ENCODE data around the gene RNF10. TPM values are rescaled to one million over a fixed set of nuclear protein-coding genes. Genes with fewer than 3 reads are reported as not detected.
A peak's percentile ranks its signal among the peaks of the same experiment; 100 is the strongest.

Gene RNF10
- total and polyA plus RNA-seq, 9 of the 15 experiments (the other 6 are each of a cell fraction or from before 2014, with no cell fraction given) = 43.0 to 139 (median 80.1) TPM

DNA sequence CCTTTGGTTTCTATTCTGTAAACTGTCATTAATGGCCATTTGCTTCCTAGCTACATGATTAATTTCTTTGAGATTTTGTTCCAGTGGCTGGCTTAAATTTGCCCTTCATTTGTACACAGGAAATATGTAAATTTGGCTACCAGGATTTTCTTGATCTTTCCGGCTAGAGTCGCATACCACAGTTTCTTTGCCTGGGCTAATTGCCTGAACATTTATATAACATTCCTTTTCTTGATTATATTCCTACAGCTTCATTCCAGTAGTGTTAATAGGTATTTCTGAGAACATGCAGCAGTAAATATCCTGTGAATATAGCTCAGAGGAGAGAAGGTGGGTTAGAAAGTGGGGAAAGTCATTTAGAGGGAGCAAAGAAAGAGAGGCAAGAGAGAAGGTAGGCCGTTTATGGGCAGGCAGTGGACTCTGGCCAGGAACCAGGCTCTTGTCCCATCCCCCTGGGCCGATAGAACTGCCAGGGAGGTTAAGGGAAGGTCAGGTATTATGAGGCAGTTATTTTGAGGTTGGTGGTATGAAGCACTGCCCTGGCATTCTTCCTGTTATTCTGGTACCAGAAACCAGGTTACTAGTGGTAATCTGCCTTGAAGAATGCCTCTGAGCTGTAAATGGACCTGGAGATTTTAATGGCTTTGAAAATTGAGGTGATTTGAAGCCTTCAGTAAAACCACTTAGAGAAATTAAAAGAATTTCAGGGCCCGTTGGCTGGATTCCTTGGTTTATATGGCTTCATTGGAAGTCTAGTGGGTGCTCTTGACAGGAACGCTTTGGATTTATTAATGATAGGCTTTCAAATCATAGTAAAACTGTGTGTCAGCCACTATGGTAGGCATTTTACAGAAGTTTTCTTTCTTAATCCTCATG is 4.4 kb downstream of the RNF10 start (continued):
- TF ChIP-seq TOE1 (IDR thresholded peaks at IDR 0.05; ENCODE audit: borderline replicate concordance) (no peak), TOE1 (CRISPR knock-in tag; IDR thresholded peaks at IDR 0.05; ENCODE audit: borderline replicate concordance, low read depth) (no peak), ILF3 (IDR thresholded peaks at IDR 0.05; ENCODE audit: borderline replicate concordance) (peak; percentile 51; the same call in 1 of the 2 replicates), PRMT5 (CRISPR knock-in tag; IDR thresholded peaks at IDR 0.05) (no peak), ZNF77 (CRISPR knock-in tag; IDR thresholded peaks at IDR 0.05) (no peak), HMBOX1 (IDR thresholded peaks at IDR 0.05) (peak; percentile 78), ZC3H4 (CRISPR knock-in tag; IDR thresholded peaks at IDR 0.05; ENCODE audit: borderline replicate concordance) (no peak), MTA1 (IDR thresholded peaks at IDR 0.05; ENCODE audit: borderline replicate concordance) (no peak), KDM1A (IDR thresholded peaks at IDR 0.05) (no peak), SRF (CRISPR knock-in tag; IDR thresholded peaks at IDR 0.05) (no peak), NFE2L1 (tag; IDR thresholded peaks at IDR 0.05; ENCODE audit: borderline replicate concordance, low read depth) (no peak), KAT8 (IDR thresholded peaks at IDR 0.05; ENCODE audit: low read depth) (no peak), GTF2F1 (IDR thresholded peaks at IDR 0.05; ENCODE audit: low read depth, low read length) (no peak), SRSF3 (IDR thresholded peaks at IDR 0.05; ENCODE audit: insufficient read depth, low read length) (no peak), EP400 (IDR thresholded peaks at IDR 0.05) (0 out of 2 replicates have a peak, but pooled peaks have one; percentile 3), ZNF586 (CRISPR knock-in tag; conservative IDR thresholded peaks at IDR 0.05) (no peak), NFIC (IDR thresholded peaks at IDR 0.05) (peak; percentile 16; the same call in 1 of the 2 replicates)
- TF ChIP-seq, protein P1, sequence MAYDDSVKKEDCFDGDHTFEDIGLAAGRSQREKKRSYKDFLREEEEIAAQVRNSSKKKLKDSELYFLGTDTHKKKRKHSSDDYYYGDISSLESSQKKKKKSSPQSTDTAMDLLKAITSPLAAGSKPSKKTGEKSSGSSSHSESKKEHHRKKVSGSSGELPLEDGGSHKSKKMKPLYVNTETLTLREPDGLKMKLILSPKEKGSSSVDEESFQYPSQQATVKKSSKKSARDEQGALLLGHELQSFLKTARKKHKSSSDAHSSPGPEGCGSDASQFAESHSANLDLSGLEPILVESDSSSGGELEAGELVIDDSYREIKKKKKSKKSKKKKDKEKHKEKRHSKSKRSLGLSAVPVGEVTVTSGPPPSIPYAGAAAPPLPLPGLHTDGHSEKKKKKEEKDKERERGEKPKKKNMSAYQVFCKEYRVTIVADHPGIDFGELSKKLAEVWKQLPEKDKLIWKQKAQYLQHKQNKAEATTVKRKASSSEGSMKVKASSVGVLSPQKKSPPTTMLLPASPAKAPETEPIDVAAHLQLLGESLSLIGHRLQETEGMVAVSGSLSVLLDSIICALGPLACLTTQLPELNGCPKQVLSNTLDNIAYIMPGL (CRISPR knock-in tag; IDR thresholded peaks at IDR 0.05) = no peak

All from K562 (cell line).